Loucy (cell line): ENCODE measurements around the gene CEP85L.

ENCODE experiments used
- H2AFZ ChIP-seq: fragments of 200-600 bp; sonication (generic); 2 replicates; pipeline ENCODE4 v1.6.0; 2016; ENCODE audit warnings: antibody characterized with exemption, mild to moderate bottlenecking, low read length, moderate library complexity
- H3F3A ChIP-seq: fragments of 200-600 bp; 2 replicates; pipeline ENCODE4 v1.6.0; 2016; ENCODE audit warnings: antibody characterized with exemption, low read depth, mild to moderate bottlenecking
- H3K27me3 ChIP-seq: fragments of 200-600 bp; sonication (generic); 2 replicates; pipeline ENCODE4 v1.6.1; 2014; ENCODE audit warnings: low read length, mild to moderate bottlenecking; ENCODE audit not compliant: insufficient read depth, poor library complexity, severe bottlenecking
- H3K36me3 ChIP-seq: fragments of 200-600 bp; sonication (generic); 2 replicates; pipeline ENCODE4 v1.6.1; 2016; ENCODE audit warnings: low read length; ENCODE audit not compliant: insufficient read depth
- H3K4me1 ChIP-seq: fragments of 200-600 bp; sonication (generic); 2 replicates; pipeline ENCODE4 v1.5.1; 2014; ENCODE audit warnings: low read length, mild to moderate bottlenecking; ENCODE audit not compliant: insufficient read depth, poor library complexity, severe bottlenecking
- H3K4me2 ChIP-seq: fragments of 200-600 bp; sonication (generic); 2 replicates; pipeline ENCODE4 v1.6.0; 2014; ENCODE audit warnings: antibody characterized with exemption, low read length, low read depth, mild to moderate bottlenecking; ENCODE audit not compliant: poor library complexity, severe bottlenecking
- H3K4me3 ChIP-seq: fragments of 200-600 bp; sonication (generic); 2 replicates; pipeline ENCODE4 v1.5.1; 2014; ENCODE audit warnings: low read length, mild to moderate bottlenecking, mixed read lengths; ENCODE audit not compliant: poor library complexity, severe bottlenecking
- H3K79me2 ChIP-seq: fragments of 200-600 bp; sonication (generic); 2 replicates; pipeline ENCODE4 v1.6.1; 2014; ENCODE audit warnings: low read length; ENCODE audit not compliant: insufficient read depth
- H3K9ac ChIP-seq: fragments of 200-600 bp; sonication (generic); 2 replicates; pipeline ENCODE4 v1.6.0; 2014; ENCODE audit warnings: mild to moderate bottlenecking, low read depth, low read length, moderate library complexity; ENCODE audit not compliant: poor library complexity, severe bottlenecking
- H3K9me2 ChIP-seq: fragments of 200-600 bp; sonication (generic); replicated peaks from 2 replicates; pipeline ENCODE4 v1.6.1; 2016; ENCODE audit warnings: low read depth, low read length, mixed read lengths
- H3K9me3 ChIP-seq: fragments of 200-600 bp; sonication (generic); 2 replicates; pipeline ENCODE4 v1.6.1; 2014; ENCODE audit warnings: mild to moderate bottlenecking, antibody characterized with exemption, low read length, low read depth; ENCODE audit not compliant: insufficient read depth
- H4K20me1 ChIP-seq: fragments of 200-600 bp; sonication (generic); 2 replicates; pipeline ENCODE4 v1.6.0; 2014; ENCODE audit warnings: antibody characterized with exemption, low read length, mild to moderate bottlenecking; ENCODE audit not compliant: insufficient read depth, poor library complexity, severe bottlenecking
- EZH2phosphoT487 ChIP-seq: fragments of 200-600 bp; IDR thresholded peaks from 2 replicates; pipeline ENCODE4 v1.6.1; 2018; ENCODE audit warnings: antibody characterized with exemption, mild to moderate bottlenecking, moderate library complexity, borderline replicate concordance
- TF ChIP-seq, protein P1 (sequence below): fragments of 200-600 bp; sonication (generic); conservative IDR thresholded peaks from 2 replicates; pipeline ENCODE4 v1.5.1; 2014; ENCODE audit warnings: mild to moderate bottlenecking, antibody characterized with exemption, low read length

CEP85L gene

DNA sequence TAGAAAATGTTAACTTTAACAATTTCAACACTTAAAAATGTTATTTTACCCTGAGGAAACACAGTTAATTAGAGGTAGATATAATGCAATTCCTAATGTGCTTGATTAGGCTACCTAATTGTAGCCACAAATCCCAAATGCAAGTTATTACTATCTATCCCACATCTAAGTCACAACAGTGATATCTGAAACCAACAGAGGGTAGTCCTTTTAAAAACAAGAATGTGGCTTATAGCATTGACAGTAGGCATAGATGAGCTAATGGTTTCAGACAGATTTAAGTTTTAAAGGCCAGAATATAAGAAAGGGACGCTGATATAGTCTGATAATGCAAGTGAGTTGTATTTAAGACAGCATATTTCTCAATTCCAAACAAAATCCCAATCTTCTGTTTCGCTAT is 80.3 kb downstream of the CEP85L start:
- Histone ChIP-seq H3K4me1 (no peaks in the 10 kb centered on the region), H3K9me2 (no peaks in the 10 kb centered on the region), H3K27me3 (no peaks in the 10 kb centered on the region), H3K9ac (no peak overlapping the region), H3K9me3 (peaks cover 19% of the 10 kb centered on the region; the same call in 1 of the 2 replicates), H3F3A (no peaks in the 10 kb centered on the region), H3K36me3 (peaks cover 24% of the 10 kb centered on the region), H2AFZ (no peak overlapping the region), H3K79me2 (peaks cover 59% of the 10 kb centered on the region), H3K4me3 (no peak overlapping the region), H4K20me1 (peaks cover 4% of the 10 kb centered on the region), H3K4me2 (no peak overlapping the region)
- TF ChIP-seq, protein P1, sequence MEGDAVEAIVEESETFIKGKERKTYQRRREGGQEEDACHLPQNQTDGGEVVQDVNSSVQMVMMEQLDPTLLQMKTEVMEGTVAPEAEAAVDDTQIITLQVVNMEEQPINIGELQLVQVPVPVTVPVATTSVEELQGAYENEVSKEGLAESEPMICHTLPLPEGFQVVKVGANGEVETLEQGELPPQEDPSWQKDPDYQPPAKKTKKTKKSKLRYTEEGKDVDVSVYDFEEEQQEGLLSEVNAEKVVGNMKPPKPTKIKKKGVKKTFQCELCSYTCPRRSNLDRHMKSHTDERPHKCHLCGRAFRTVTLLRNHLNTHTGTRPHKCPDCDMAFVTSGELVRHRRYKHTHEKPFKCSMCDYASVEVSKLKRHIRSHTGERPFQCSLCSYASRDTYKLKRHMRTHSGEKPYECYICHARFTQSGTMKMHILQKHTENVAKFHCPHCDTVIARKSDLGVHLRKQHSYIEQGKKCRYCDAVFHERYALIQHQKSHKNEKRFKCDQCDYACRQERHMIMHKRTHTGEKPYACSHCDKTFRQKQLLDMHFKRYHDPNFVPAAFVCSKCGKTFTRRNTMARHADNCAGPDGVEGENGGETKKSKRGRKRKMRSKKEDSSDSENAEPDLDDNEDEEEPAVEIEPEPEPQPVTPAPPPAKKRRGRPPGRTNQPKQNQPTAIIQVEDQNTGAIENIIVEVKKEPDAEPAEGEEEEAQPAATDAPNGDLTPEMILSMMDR, result no peak
- no peak for TF ChIP-seq EZH2phosphoT487

DNA sequence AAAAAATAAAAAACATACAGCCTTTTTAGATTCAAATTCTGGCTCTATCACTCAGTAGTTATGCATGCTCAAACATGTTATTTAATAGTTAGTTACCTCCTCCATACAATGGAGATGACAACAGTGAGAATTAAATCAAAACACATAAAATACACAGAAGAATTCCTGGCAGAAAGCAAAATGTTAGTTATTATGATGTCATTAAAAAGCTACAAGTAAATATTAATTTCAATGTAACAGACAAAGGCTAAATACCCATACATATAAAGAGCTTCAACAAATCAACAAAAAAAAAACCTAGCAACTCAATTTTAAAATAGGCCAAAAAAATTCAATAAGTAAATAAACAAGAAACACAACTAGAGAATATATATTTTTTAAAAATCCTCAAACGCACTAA is 81.9 kb downstream of the CEP85L start:
- no peak overlapping the region for H2AFZ ChIP-seq
- H3K9ac ChIP-seq, result no peak overlapping the region
- H3K4me3 ChIP-seq, result no peak overlapping the region
- peaks cover 7% of the 10 kb centered on the region; the same call in 1 of the 2 replicates for H3K9me3 ChIP-seq
- H3K27me3 ChIP-seq, result no peaks in the 10 kb centered on the region
- no peaks in the 10 kb centered on the region for H3F3A ChIP-seq
- peaks cover 4% of the 10 kb centered on the region for H4K20me1 ChIP-seq
- H3K4me1 ChIP-seq, result no peaks in the 10 kb centered on the region
- peaks cover 23% of the 10 kb centered on the region for H3K36me3 ChIP-seq
- H3K4me2 ChIP-seq, result no peak overlapping the region
- peaks cover 48% of the 10 kb centered on the region for H3K79me2 ChIP-seq
- TF ChIP-seq, protein P1, result no peak
- TF ChIP-seq EZH2phosphoT487, result no peak
- no peaks in the 10 kb centered on the region for H3K9me2 ChIP-seq

DNA sequence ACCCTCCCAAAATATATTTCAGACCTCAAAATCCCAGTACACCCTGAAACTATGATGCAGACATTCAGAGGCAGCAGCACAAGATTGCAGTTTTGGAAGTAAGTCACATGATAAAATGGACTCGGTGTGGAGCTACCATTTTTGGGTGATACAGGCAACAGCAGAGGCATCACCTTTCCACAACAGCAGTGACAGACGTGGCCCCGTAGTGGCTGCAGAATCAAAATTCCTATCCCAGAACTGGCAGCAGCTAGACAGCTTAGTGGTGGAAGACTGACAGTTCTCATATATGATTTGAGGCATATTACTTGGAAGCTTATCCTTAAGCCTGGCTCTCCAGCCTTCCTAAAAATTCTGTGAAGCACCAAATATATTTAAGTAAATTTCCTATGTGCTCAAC is 83.4 kb downstream of the CEP85L start:
- Histone ChIP-seq H3K27me3 (no peaks in the 10 kb centered on the region), H3K4me3 (no peak overlapping the region), H3K79me2 (peaks cover 42% of the 10 kb centered on the region), H3K36me3 (peaks cover 15% of the 10 kb centered on the region), H3K4me1 (no peaks in the 10 kb centered on the region), H3K9me2 (no peaks in the 10 kb centered on the region), H3K9me3 (no peaks in the 10 kb centered on the region), H2AFZ (no peak overlapping the region), H3K9ac (no peak overlapping the region), H3F3A (no peaks in the 10 kb centered on the region), H3K4me2 (no peak overlapping the region), H4K20me1 (peaks cover 4% of the 10 kb centered on the region)
- TF ChIP-seq, protein P1, result no peak
- TF ChIP-seq EZH2phosphoT487, result no peak
